ENCODE results near the gene CPT1C. TPM values are rescaled to one million over a fixed set of nuclear protein-coding genes. Genes with fewer than 3 reads are reported as not detected.
A peak's percentile ranks its signal among the peaks of the same experiment; 100 is the strongest.

CPT1C gene
- total and polyA plus RNA-seq, 2 of the 4 experiments (the other 2 are of a cell fraction), result 14.2 to 56.1 TPM

GRCh38 chr19:49718511-49718910 lies 27.6 kb downstream of the CPT1C start:
- Histone ChIP-seq H3K9me1 (ENCODE audit: insufficient read depth, low read length) (no peaks in the 10 kb centered on the region), H3K4me1 (ENCODE audit: control insufficient read depth, insufficient read depth, low read length) (no peaks in the 10 kb centered on the region), H3K18ac (ENCODE audit: low read depth, low read length) (no peak overlapping the region), H3K9ac (ENCODE audit: low read depth, low read length) (no peak overlapping the region), H3K14ac (replicated peaks; ENCODE audit: low read depth, low read length) (no peak overlapping the region), H4K91ac (ENCODE audit: insufficient read depth, low read depth, low read length) (no peak overlapping the region), H2AK5ac (ENCODE audit: low read depth, low read length) (no peak overlapping the region), H3K4me3 (ENCODE audit: insufficient read depth, low read depth, low read length) (no peak overlapping the region), H3K9me3 (ENCODE audit: control insufficient read depth, insufficient read depth, low read length) (no peaks in the 10 kb centered on the region), H3K79me1 (ENCODE audit: low read depth in 1 of 2, low read length in 2 of 2) (no peaks in the 10 kb centered on the region), H3K36me3 (ENCODE audit: control insufficient read depth, insufficient read depth, low read length) (peaks cover 1% of the 10 kb centered on the region; the same call in 1 of the 2 replicates), H2BK15ac (ENCODE audit: low read depth, low read length) (no peak overlapping the region), H3K27me3 (ENCODE audit: control insufficient read depth, insufficient read depth, low read length) (no peaks in the 10 kb centered on the region), H3K56ac (ENCODE audit: extremely low read depth, insufficient read depth, low read length) (no peak overlapping the region), H3K4me2 (ENCODE audit: low read depth, low read length) (no peak overlapping the region), H2BK120ac (ENCODE audit: low read depth, low read length) (no peak overlapping the region), H2BK20ac (ENCODE audit: low read depth, low read length) (no peak overlapping the region), H2AFZ (replicated peaks; ENCODE audit: low read length, poor library complexity) (no peak overlapping the region), H2BK5ac (ENCODE audit: low read depth, low read length, poor library complexity, severe bottlenecking) (no peak overlapping the region), H4K5ac (ENCODE audit: low read depth, low read length) (no peak overlapping the region), H3K4ac (ENCODE audit: low read depth, low read length) (no peak overlapping the region), H3K23ac (ENCODE audit: low read depth, low read length) (no peak overlapping the region), H2AK9ac (replicated peaks; ENCODE audit: low read depth, low read length, poor library complexity) (no peak overlapping the region), H3K27ac (ENCODE audit: insufficient read depth, low read length) (no peak overlapping the region), H4K20me1 (ENCODE audit: insufficient read depth, low read length) (no peaks in the 10 kb centered on the region), H4K8ac (ENCODE audit: low read depth in 2 of 2, low read length in 2 of 2) (no peak overlapping the region)
- no TSS peak for BruUV-seq (replicated peaks)
- in situ Hi-C loops (cut with MboI; ENCODE audit: low sequenced_read_pairs), result no loop called here
- ATAC-seq (ENCODE audit: low read depth), result peak; percentile 28
- ChIA-PET CTCF (no interaction called here), POLR2A (ENCODE audit: unreplicated experiment) (no interaction called here)
- dilution Hi-C loops (cut with HindIII; ENCODE audit: low sequenced_read_pairs, unreplicated experiment), result no loop called here
- intact Hi-C loops (cut with micrococcal nuclease), result loop anchor here (10.0 kb wide), 1 partner anchor 96 kb away; the partner anchor contains the start of genes FUZ and MED25
- TF ChIP-seq RCOR1 (IDR thresholded peaks at IDR 0.05; ENCODE audit: insufficient replicate concordance, low read length) (no peak), MAFK (IDR thresholded peaks at IDR 0.05; ENCODE audit: low read depth, low read length) (no peak), SMC3 (IDR thresholded peaks at IDR 0.05; ENCODE audit: low read depth, low read length) (no peak), BHLHE40 (IDR thresholded peaks at IDR 0.05; ENCODE audit: low read depth, low read length) (no peak), CHD1 (IDR thresholded peaks at IDR 0.05; ENCODE audit: low read depth, low read length) (no peak), ELK1 (IDR thresholded peaks at IDR 0.05; ENCODE audit: borderline replicate concordance, low read depth, low read length) (no peak), MAZ (IDR thresholded peaks at IDR 0.05; ENCODE audit: borderline replicate concordance, low read depth, low read length) (no peak), NFE2L2 (IDR thresholded peaks at IDR 0.05; ENCODE audit: low read depth, low read length) (no peak), MXI1 (IDR thresholded peaks at IDR 0.05; ENCODE audit: borderline replicate concordance, low read depth, low read length) (no peak), POLR2A (IDR thresholded peaks at IDR 0.05; ENCODE audit: low read depth, low read length) (no peak), FOS (IDR thresholded peaks at IDR 0.05; ENCODE audit: low read depth, low read length) (no peak), CTCF (conservative IDR thresholded peaks at IDR 0.05; ENCODE audit: low read depth, low read length) (no peak), RAD21 (IDR thresholded peaks at IDR 0.05; ENCODE audit: low read length) (no peak)
- 80% methylated on average over 2 of the region's 8 CpGs; no CpG with 5 or more reads in 1 of the 2 experiments for WGBS, 2 experiments (ENCODE audit: extremely low coverage in 2 of 2, insufficient read length in 1 of 2)
- peak; percentile 35 for DNase-seq
